GM23248 (cell line): ENCODE data around the gene ZNF587.
"Not testable (repeated sequence)": the region's sequence is repeated elsewhere in the genome, so short reads cannot be mapped to it uniquely, and the experiment has no call there.

Experiments used
- EZH2 ChIP-seq: fragments of 200-600 bp; sonication (generic); IDR thresholded peaks from 2 replicates; pipeline ENCODE4 v1.6.1; 2018; ENCODE audit warnings: antibody characterized with exemption, mild to moderate bottlenecking; ENCODE audit not compliant: insufficient read depth, poor library complexity, severe bottlenecking
- EZH2phosphoT487 ChIP-seq: fragments of 200-600 bp; sonication (generic); IDR thresholded peaks from 2 replicates; pipeline ENCODE4 v1.6.1; 2018; ENCODE audit warnings: antibody characterized with exemption, moderate library complexity, mild to moderate bottlenecking, low read depth; ENCODE audit not compliant: insufficient read depth

DNA sequence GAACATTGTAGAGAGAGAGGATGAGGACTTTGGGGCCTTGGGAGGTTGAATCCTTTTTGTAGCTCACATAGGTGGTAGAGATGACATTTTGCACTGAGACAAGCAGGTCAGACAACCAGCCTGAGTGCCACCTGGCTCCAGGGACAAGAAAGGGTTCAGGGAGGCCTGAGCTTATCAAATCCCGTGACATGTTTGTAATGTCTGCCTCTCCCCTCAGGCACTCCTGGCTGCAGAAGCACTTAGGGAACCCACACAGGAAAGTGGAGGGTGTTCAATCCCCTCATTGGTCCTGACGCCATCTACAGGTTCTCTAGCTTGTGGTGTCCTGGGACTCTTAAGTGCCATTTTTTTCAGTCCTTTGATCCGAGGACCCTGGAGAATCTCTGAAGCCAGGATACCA is 28.6 kb upstream of the ZNF587 start:
- TF ChIP-seq EZH2, EZH2phosphoT487: not testable (repeated sequence)
